Neuronal stem cell (in vitro differentiated cells): ENCODE data around the gene CYP26C1.

ENCODE experiments used
- DNase-seq: peaks from one replicate; pipeline ENCODE4 v3.0.0-alpha.2; 2013; ENCODE audit warnings: low spot score
- H2AFZ ChIP-seq: one replicate; pipeline ENCODE4 v1.6.1; 2013; ENCODE audit warnings: mild to moderate bottlenecking, low read length, inconsistent platforms
- H2AK5ac ChIP-seq: 2 replicates; pipeline ENCODE4 v1.6.1; 2013; ENCODE audit warnings: low read depth, mild to moderate bottlenecking, inconsistent platforms, low read length, moderate library complexity, mixed read lengths
- H2BK120ac ChIP-seq: 2 replicates; pipeline ENCODE4 v1.6.1; 2013; ENCODE audit warnings: low read depth, mild to moderate bottlenecking, inconsistent platforms, low read length, moderate library complexity, mixed read lengths
- H2BK12ac ChIP-seq: one replicate; pipeline ENCODE4 v1.6.1; 2013; ENCODE audit warnings: low read length, inconsistent platforms
- H2BK15ac ChIP-seq: 2 replicates; pipeline ENCODE4 v1.6.1; 2013; ENCODE audit warnings: mild to moderate bottlenecking, low read length, inconsistent platforms, mixed read lengths
- H2BK5ac ChIP-seq: one replicate; pipeline ENCODE4 v1.6.1; 2013; ENCODE audit warnings: inconsistent platforms, mild to moderate bottlenecking, low read length, moderate library complexity
- H3K14ac ChIP-seq: one replicate; pipeline ENCODE4 v1.6.1; 2013; ENCODE audit warnings: low read length, inconsistent platforms
- H3K18ac ChIP-seq: 2 replicates; pipeline ENCODE4 v1.6.1; 2013; ENCODE audit warnings: low read length, inconsistent platforms
- H3K23ac ChIP-seq: 2 replicates; pipeline ENCODE4 v1.6.1; 2013; ENCODE audit warnings: low read depth, mild to moderate bottlenecking, mixed read lengths, low read length, inconsistent platforms; ENCODE audit not compliant: poor library complexity
- H3K27ac ChIP-seq: replicated peaks from 3 replicates; pipeline ENCODE4 v1.5.1; 2013; ENCODE audit warnings: low read length, inconsistent platforms
- H3K27me3 ChIP-seq, 3 experiments: 2 replicates each; pipeline ENCODE4 v1.6.1; 2013; ENCODE audit warnings: low read length in 3 of 3, mild to moderate bottlenecking in 2 of 3, inconsistent platforms in 1 of 3, low read depth in 1 of 3, mixed read lengths in 1 of 3, moderate library complexity in 1 of 3; ENCODE audit not compliant: control insufficient read depth in 3 of 3, insufficient read depth in 3 of 3
- H3K36me3 ChIP-seq, 2 donors: replicated peaks in 1 of 2; 2 replicates each; pipeline ENCODE4 v1.6.1; 2013; ENCODE audit warnings: low read length in 2 of 2; ENCODE audit not compliant: control insufficient read depth in 2 of 2, insufficient read depth in 2 of 2
- H3K4ac ChIP-seq: 2 replicates; pipeline ENCODE4 v1.6.1; 2013; ENCODE audit warnings: inconsistent platforms, mild to moderate bottlenecking, low read length, moderate library complexity
- H3K4me1 ChIP-seq, 2 donors: 1 replicate in 1 of 2; 2 replicates in 1 of 2; pipeline ENCODE4 v1.6.1; 2013; ENCODE audit warnings: low read length in 2 of 2, low read depth in 1 of 2; ENCODE audit not compliant: control insufficient read depth in 2 of 2, insufficient read depth in 1 of 2
- H3K4me2 ChIP-seq: one replicate; pipeline ENCODE4 v1.6.1; 2013; ENCODE audit warnings: mild to moderate bottlenecking, low read length, inconsistent platforms; ENCODE audit not compliant: insufficient read depth, poor library complexity, severe bottlenecking
- H3K4me3 ChIP-seq, 2 donors: 2 replicates each; pipeline ENCODE4 v1.5.1; 2013; ENCODE audit warnings: low read length in 2 of 2, mild to moderate bottlenecking in 2 of 2, inconsistent platforms in 1 of 2, moderate library complexity in 1 of 2
- H3K79me1 ChIP-seq: one replicate; pipeline ENCODE4 v1.6.1; 2013; ENCODE audit warnings: low read depth, mild to moderate bottlenecking, inconsistent platforms, low read length, moderate library complexity
- H3K9ac ChIP-seq: one replicate; pipeline ENCODE4 v1.6.1; 2013; ENCODE audit warnings: mild to moderate bottlenecking, low read depth, low read length, inconsistent platforms; ENCODE audit not compliant: poor library complexity
- H3K9me3 ChIP-seq, 2 donors: replicated peaks in 1 of 2; 2 replicates each; pipeline versions ENCODE3 to v1.6.1; 2013; ENCODE audit warnings: low read length in 2 of 2, mild to moderate bottlenecking in 2 of 2, inconsistent platforms in 1 of 2, low read depth in 1 of 2, mixed read lengths in 1 of 2, moderate library complexity in 1 of 2; ENCODE audit not compliant: control insufficient read depth in 2 of 2, insufficient read depth in 1 of 2
- H4K8ac ChIP-seq: one replicate; pipeline ENCODE4 v1.6.1; 2013; ENCODE audit warnings: low read depth, mild to moderate bottlenecking, inconsistent platforms, low read length, moderate library complexity
- H4K91ac ChIP-seq: one replicate; pipeline ENCODE4 v1.6.1; 2013; ENCODE audit warnings: low read length, low read depth, mild to moderate bottlenecking, inconsistent platforms; ENCODE audit not compliant: poor library complexity
- WGBS, 2 donors: extraction: QIAGEN DNeasy Blood & Tissue Kit; methylation state at CpG; one replicate each; pipeline ENCODE4 v1.1.7; 2013; ENCODE audit warnings: missing lambda C conversion rate in 2 of 2, mixed read lengths in 1 of 2; ENCODE audit not compliant: insufficient read length in 2 of 2, insufficient replicate concordance in 1 of 2; ENCODE audit errors: extremely low coverage in 2 of 2; 5-methylcytosine and 5-hydroxymethylcytosine counted together

The CYP26C1 gene

GRCh38 chr10:93083743-93084539, 23.3 kb downstream of the CYP26C1 start:
- no peak overlapping the region for H4K91ac ChIP-seq
- no peak overlapping the region for H2BK120ac ChIP-seq
- H3K18ac ChIP-seq: no peak overlapping the region
- no peak overlapping the region for H3K4ac ChIP-seq
- H3K14ac ChIP-seq: no peak overlapping the region
- DNase-seq: no peak
- H3K79me1 ChIP-seq: no peaks in the 10 kb centered on the region
- no peak overlapping the region for H3K23ac ChIP-seq
- H3K36me3 ChIP-seq: no peaks in the 10 kb centered on the region
- WGBS, 2 donors: no CpG with 5 or more reads among the region's 7 CpGs
- no peak overlapping the region for H3K4me3 ChIP-seq
- H3K4me2 ChIP-seq: no peak overlapping the region
- H2BK5ac ChIP-seq: no peak overlapping the region
- H2AK5ac ChIP-seq: no peak overlapping the region
- H2BK15ac ChIP-seq: no peak overlapping the region
- peaks cover 0 to 4% of the 10 kb centered on the region in 2 donors for H3K4me1 ChIP-seq
- peaks cover 0 to 2% of the 10 kb centered on the region in 2 donors for H3K9me3 ChIP-seq
- no peak overlapping the region for H3K9ac ChIP-seq
- peaks cover 0 to 14% (median 0%) of the 10 kb centered on the region in 3 experiments for H3K27me3 ChIP-seq
- H4K8ac ChIP-seq: no peak overlapping the region
- no peak overlapping the region for H2BK12ac ChIP-seq
- H3K27ac ChIP-seq: no peak overlapping the region
- H2AFZ ChIP-seq: no peak overlapping the region

DNA sequence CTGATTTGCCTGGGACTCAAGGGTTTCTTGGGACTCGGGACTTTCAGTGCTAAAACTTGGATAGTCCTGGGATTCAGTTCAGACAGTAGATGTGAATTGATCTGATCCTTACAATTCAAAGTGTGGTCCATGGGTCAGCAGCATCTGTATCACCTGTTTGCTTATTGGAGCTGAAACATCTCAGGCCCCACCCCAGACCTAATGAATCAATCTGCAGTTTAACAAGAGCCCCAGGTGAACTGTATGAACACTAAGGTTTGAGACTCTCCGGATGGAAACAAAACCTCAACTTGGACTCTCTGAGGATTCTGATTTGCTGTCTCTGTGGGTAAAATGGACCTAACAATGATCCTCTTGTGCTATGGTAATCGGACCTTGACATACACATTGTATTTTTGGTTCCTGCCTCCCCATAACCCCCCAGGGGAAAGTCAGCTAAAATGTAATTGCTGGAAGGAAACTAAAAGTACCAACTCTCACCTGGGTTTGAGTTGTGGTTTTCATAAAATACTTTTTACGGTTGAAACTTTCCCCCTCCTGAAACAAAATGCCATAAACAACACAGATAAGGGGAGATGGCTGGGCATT, 24.8 kb downstream of the CYP26C1 start:
- no peak for DNase-seq
- no CpG with 5 or more reads among the region's 4 CpGs for WGBS, 2 donors
- H3K4ac ChIP-seq: no peak overlapping the region

DNA sequence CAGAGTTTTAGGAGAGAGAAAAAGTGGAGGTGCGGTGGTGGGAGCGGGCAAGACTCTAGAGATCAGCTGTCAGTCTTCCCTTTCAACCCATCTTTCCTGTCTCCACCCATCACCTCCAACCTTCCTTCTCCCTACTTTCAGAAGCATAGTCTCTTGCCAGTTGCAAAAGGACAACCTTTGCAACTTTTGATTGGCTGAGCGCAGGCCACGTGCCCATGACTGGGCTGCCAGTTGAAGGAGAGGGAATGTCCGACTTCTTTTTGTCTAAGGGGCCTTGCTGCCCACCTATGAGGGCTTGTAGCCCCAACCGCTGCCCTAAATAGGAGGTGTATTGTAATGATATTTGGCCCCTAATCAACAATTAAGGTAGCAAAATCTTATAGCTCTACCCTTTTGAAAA, 25.7 kb downstream of the CYP26C1 start:
- no peak overlapping the region for H2BK5ac ChIP-seq
- no CpG with 5 or more reads among the region's 6 CpGs for WGBS, 2 donors
- H3K4me3 ChIP-seq: no peak overlapping the region

More for the DNA sequence above, 24.8 kb downstream of the CYP26C1 start:
- no peak overlapping the region for H3K27ac ChIP-seq
- H3K79me1 ChIP-seq: no peaks in the 10 kb centered on the region
- H2BK120ac ChIP-seq: no peak overlapping the region
- no peak overlapping the region for H2BK5ac ChIP-seq
- no peaks in the 10 kb centered on the region for H3K36me3 ChIP-seq
- no peak overlapping the region for H3K23ac ChIP-seq
- no peak overlapping the region for H2BK15ac ChIP-seq
- H3K18ac ChIP-seq: no peak overlapping the region
- H3K14ac ChIP-seq: no peak overlapping the region
- H4K91ac ChIP-seq: no peak overlapping the region
- no peak overlapping the region for H4K8ac ChIP-seq
- H3K9me3 ChIP-seq: peaks cover 0 to 2% of the 10 kb centered on the region in 2 donors
- H3K27me3 ChIP-seq: peaks cover 0 to 3% (median 0%) of the 10 kb centered on the region in 3 experiments
- H3K4me3 ChIP-seq: no peak overlapping the region
- no peak overlapping the region for H3K4me2 ChIP-seq
- no peak overlapping the region for H2BK12ac ChIP-seq
- H3K4me1 ChIP-seq: peaks cover 0 to 4% of the 10 kb centered on the region in 2 donors
- H2AK5ac ChIP-seq: no peak overlapping the region
- H2AFZ ChIP-seq: no peak overlapping the region
- no peak overlapping the region for H3K9ac ChIP-seq

DNA sequence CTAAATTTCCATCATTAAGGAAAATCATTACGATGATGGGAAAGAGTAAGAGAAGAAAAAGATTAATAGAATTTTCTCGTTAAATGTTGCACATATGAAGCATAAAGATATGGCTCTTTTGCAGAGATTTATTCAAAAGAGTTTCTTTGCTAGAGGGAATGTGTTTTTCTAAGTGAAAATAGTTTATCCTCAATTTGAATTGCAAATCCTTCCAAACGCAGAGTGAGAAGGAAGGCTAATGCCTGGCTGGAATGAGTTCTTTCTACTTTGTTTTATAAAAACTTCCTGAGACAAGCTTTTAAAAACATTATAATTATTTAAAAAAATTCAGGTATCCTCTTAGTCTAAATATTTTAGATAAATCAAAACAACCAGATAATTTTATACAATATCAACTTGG, 27.2 kb downstream of the CYP26C1 start:
- Histone ChIP-seq H3K4ac (no peak overlapping the region), H2BK15ac (no peak overlapping the region), H3K4me2 (no peak overlapping the region), H2AK5ac (no peak overlapping the region), H3K4me1 (no peaks in the 10 kb centered on the region), H3K18ac (no peak overlapping the region), H2BK5ac (no peak overlapping the region), H4K8ac (no peak overlapping the region), H3K36me3 (no peaks in the 10 kb centered on the region), H4K91ac (no peak overlapping the region), H3K9ac (no peak overlapping the region), H3K23ac (no peak overlapping the region), H3K14ac (no peak overlapping the region), H3K4me3 (no peak overlapping the region), H2BK120ac (no peak overlapping the region), H3K27me3 (peaks cover 0 to 3% (median 0%) of the 10 kb centered on the region in 3 experiments), H3K79me1 (no peaks in the 10 kb centered on the region), H3K9me3 (peaks cover 0 to 2% of the 10 kb centered on the region in 2 donors), H2AFZ (no peak overlapping the region), H3K27ac (no peak overlapping the region), H2BK12ac (no peak overlapping the region)
- WGBS, 2 donors: 100% methylated on average over 2 of the region's 3 CpGs; no CpG with 5 or more reads in 1 of the 2 donors
- no peak for DNase-seq

More for the DNA sequence above, 25.7 kb downstream of the CYP26C1 start:
- Histone ChIP-seq H3K36me3 (no peaks in the 10 kb centered on the region), H3K27me3 (peaks cover 0 to 3% (median 0%) of the 10 kb centered on the region in 3 experiments), H2AFZ (no peak overlapping the region), H3K18ac (no peak overlapping the region), H3K4ac (no peak overlapping the region), H2AK5ac (no peak overlapping the region), H2BK120ac (no peak overlapping the region), H4K91ac (no peak overlapping the region), H3K23ac (no peak overlapping the region), H3K4me1 (peaks cover 0 to 4% of the 10 kb centered on the region in 2 donors), H3K9ac (no peak overlapping the region), H2BK15ac (no peak overlapping the region), H2BK12ac (no peak overlapping the region), H3K27ac (no peak overlapping the region), H3K79me1 (no peaks in the 10 kb centered on the region), H3K14ac (no peak overlapping the region), H4K8ac (no peak overlapping the region), H3K9me3 (peaks cover 0 to 2% of the 10 kb centered on the region in 2 donors), H3K4me2 (no peak overlapping the region)
- DNase-seq: no peak
